HEK293T (cell line): ENCODE measurements around the gene STOML1.

ENCODE experiments used
- ARNT ChIP-seq: fragments of 450-650 bp; IDR thresholded peaks from 2 replicates; pipeline ENCODE4 v1.6.1; 2017; ENCODE audit warnings: mild to moderate bottlenecking
- BHLHE40 ChIP-seq: fragments of 450-650 bp; IDR thresholded peaks from 2 replicates; pipeline ENCODE4 v1.6.1; 2016; ENCODE audit warnings: mild to moderate bottlenecking, moderate library complexity, borderline replicate concordance
- CTBP1 ChIP-seq: fragments of 450-650 bp; IDR thresholded peaks from 2 replicates; pipeline ENCODE4 v1.6.1; 2016; ENCODE audit warnings: borderline replicate concordance
- ELF4 ChIP-seq: fragments of 450-650 bp; IDR thresholded peaks from 2 replicates; pipeline ENCODE4 v1.6.1; 2017; ENCODE audit warnings: antibody characterized with exemption
- FOXA1 ChIP-seq: fragments of 450-650 bp; IDR thresholded peaks from 2 replicates; pipeline ENCODE4 v1.6.1; 2016; ENCODE audit warnings: mild to moderate bottlenecking
- FOXK2 ChIP-seq: fragments of 450-650 bp; IDR thresholded peaks from 2 replicates; pipeline ENCODE4 v1.6.1; 2016; ENCODE audit warnings: mild to moderate bottlenecking
- FOXM1 ChIP-seq: fragments of 450-650 bp; IDR thresholded peaks from 2 replicates; pipeline ENCODE4 v1.6.1; 2017; ENCODE audit warnings: mild to moderate bottlenecking, borderline replicate concordance
- HDGF ChIP-seq: fragments of 450-650 bp; IDR thresholded peaks from 2 replicates; pipeline ENCODE4 v1.6.1; 2017; ENCODE audit warnings: antibody characterized with exemption, borderline replicate concordance
- LEF1 ChIP-seq: fragments of 450-650 bp; IDR thresholded peaks from 2 replicates; pipeline ENCODE4 v1.6.1; 2017; ENCODE audit warnings: mild to moderate bottlenecking, borderline replicate concordance
- NFRKB ChIP-seq: fragments of 450-650 bp; IDR thresholded peaks from 2 replicates; pipeline ENCODE4 v1.6.1; 2016; ENCODE audit warnings: mild to moderate bottlenecking, moderate library complexity
- PKNOX1 ChIP-seq: fragments of 450-650 bp; IDR thresholded peaks from 2 replicates; pipeline ENCODE4 v1.6.1; 2016
- SP1 ChIP-seq: fragments of 450-650 bp; IDR thresholded peaks from 2 replicates; pipeline ENCODE4 v1.6.1; 2017
- SUZ12 ChIP-seq: fragments of 450-650 bp; IDR thresholded peaks from 2 replicates; pipeline ENCODE4 v1.6.1; 2016; ENCODE audit warnings: mild to moderate bottlenecking
- ZNF384 ChIP-seq: fragments of 450-650 bp; IDR thresholded peaks from 2 replicates; pipeline ENCODE4 v1.6.1; 2016

GRCh38 chr15:73948982-73949381 is 43.1 kb downstream of the STOML1 start:
- no peak for TF ChIP-seq FOXA1
- TF ChIP-seq HDGF = no peak
- no peak for TF ChIP-seq FOXK2
- no peak for TF ChIP-seq SP1
- TF ChIP-seq ELF4 = no peak
- no peak for TF ChIP-seq PKNOX1
- no peak for TF ChIP-seq LEF1
- no peak for TF ChIP-seq BHLHE40
- TF ChIP-seq ARNT = no peak
- no peak for TF ChIP-seq SUZ12
- TF ChIP-seq CTBP1 = no peak
- no peak for TF ChIP-seq FOXM1
- no peak for TF ChIP-seq ZNF384
- TF ChIP-seq NFRKB = no peak
